NB4 (cell line): ENCODE results near the gene CYFIP2.
"Not testable (repeated sequence)": the region's sequence is repeated elsewhere in the genome, so short reads cannot be mapped to it uniquely, and the experiment has no call there.

Experiments
- DNase-seq: peaks from one replicate; pipeline ENCODE4 v3.0.0; 2010; ENCODE audit warnings: low read depth
- H3K4me3 ChIP-seq: one replicate; pipeline ENCODE4 v1.5.1; 2011; ENCODE audit warnings: mild to moderate bottlenecking, low read depth, low read length, moderate library complexity
- MYC ChIP-seq: IDR thresholded peaks from 2 replicates; pipeline ENCODE4 v1.6.1; 2011; ENCODE audit warnings: low read depth, low read length
- POLR2A ChIP-seq: IDR thresholded peaks from 2 replicates; pipeline ENCODE4 v1.6.1; 2011; ENCODE audit warnings: mild to moderate bottlenecking; ENCODE audit not compliant: insufficient read length; ENCODE audit errors: extremely low read depth
- TF ChIP-seq, protein P1 (sequence below): IDR thresholded peaks from one replicate; pipeline ENCODE4 v1.5.1; 2012; ENCODE audit warnings: low read depth, low read length
- TF ChIP-seq, protein P2 (sequence below): IDR thresholded peaks from 2 replicates; pipeline ENCODE4 v1.6.1; 2011; ENCODE audit warnings: low read depth, low read length

The CYFIP2 gene

DNA sequence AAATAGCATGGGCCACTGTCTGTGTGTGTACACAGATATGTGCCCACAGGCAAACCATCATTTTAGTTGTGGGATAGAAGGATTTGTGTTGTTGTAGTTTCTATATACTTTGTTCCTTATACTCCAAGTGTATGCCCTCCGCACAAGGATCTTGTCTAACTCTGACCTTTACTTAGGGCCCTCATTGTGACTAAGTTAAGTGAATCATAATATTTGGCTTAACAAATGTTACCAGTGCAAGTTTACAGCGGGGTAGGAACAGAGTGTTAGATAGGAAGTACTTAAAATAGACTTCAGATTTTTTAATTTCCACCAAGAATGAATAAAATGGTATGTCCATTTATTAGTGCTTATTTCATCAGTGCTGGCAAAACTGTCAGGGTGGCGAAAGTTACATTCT, 29.5 kb upstream of the CYFIP2 start:
- no peak for DNase-seq
- H3K4me3 ChIP-seq: no peak overlapping the region
- TF ChIP-seq POLR2A (no peak), MYC (no peak)
- TF ChIP-seq, protein P1, sequence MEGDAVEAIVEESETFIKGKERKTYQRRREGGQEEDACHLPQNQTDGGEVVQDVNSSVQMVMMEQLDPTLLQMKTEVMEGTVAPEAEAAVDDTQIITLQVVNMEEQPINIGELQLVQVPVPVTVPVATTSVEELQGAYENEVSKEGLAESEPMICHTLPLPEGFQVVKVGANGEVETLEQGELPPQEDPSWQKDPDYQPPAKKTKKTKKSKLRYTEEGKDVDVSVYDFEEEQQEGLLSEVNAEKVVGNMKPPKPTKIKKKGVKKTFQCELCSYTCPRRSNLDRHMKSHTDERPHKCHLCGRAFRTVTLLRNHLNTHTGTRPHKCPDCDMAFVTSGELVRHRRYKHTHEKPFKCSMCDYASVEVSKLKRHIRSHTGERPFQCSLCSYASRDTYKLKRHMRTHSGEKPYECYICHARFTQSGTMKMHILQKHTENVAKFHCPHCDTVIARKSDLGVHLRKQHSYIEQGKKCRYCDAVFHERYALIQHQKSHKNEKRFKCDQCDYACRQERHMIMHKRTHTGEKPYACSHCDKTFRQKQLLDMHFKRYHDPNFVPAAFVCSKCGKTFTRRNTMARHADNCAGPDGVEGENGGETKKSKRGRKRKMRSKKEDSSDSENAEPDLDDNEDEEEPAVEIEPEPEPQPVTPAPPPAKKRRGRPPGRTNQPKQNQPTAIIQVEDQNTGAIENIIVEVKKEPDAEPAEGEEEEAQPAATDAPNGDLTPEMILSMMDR: no peak

DNA sequence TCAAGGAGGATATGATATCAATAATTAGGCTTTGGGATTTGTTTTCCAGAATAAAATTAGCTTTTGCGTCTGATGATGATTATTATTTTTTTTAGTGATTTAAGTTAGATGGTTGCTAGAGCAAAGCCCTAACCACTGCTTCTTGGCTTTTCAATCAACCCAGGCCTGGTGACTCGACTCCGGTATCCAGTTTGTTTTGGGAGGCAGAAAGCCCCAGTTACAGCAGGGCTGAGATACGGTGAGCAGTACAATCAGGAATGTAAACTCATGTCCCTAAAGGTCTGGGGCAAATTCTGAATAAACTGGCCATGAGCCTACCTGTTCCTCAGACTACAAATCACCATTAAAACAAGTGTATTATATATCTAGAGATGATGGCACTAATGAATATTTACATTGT, 24.4 kb upstream of the CYFIP2 start:
- no peak overlapping the region for H3K4me3 ChIP-seq
- TF ChIP-seq MYC: no peak
- TF ChIP-seq POLR2A: no peak
- TF ChIP-seq, protein P1: no peak
- TF ChIP-seq, protein P2, sequence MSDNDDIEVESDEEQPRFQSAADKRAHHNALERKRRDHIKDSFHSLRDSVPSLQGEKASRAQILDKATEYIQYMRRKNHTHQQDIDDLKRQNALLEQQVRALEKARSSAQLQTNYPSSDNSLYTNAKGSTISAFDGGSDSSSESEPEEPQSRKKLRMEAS: no peak
- DNase-seq: no peak

DNA sequence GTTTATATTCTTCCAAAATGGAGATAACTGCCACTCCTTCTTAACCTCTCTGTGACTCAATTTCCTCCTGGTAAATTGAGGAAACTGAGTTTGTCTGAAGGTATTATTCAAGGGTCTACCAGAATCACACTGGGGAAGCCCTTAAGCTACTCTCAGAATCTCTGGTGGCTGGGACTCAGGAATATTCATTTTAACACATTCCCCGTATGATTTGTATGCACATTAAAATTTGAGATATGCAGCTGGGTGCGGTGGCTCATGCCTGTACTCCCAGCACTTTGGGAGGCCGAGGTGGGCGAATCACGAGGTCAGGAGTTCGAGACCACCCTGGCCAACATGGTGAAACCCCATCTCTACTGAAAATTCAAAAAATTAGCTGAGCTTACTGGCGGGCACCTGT, 21.2 kb upstream of the CYFIP2 start:
- not testable (repeated sequence) for H3K4me3 ChIP-seq, DNase-seq

DNA sequence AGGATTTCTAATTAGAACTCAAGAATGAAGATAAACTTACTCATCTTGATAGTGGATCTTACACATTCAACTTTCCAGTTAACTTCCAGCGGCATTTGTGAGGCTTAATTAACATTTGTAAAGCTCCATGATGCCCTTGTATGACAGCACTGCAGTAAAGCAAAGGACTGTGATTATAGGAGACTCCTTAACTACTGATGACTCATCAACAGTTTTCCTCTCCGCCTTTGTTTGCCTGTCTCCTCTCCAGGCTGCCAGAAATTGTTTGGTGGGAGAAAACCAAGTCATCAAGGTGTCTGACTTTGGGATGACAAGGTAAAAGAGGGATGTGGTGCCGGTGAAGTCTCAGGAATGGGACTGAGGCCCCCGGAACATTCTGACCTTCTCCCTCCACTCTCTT, 20.4 kb upstream of the CYFIP2 start:
- no peak for DNase-seq
- no peak overlapping the region for H3K4me3 ChIP-seq
- TF ChIP-seq, protein P1: no peak
- TF ChIP-seq, protein P2: no peak
- TF ChIP-seq POLR2A (no peak), MYC (no peak)

DNA sequence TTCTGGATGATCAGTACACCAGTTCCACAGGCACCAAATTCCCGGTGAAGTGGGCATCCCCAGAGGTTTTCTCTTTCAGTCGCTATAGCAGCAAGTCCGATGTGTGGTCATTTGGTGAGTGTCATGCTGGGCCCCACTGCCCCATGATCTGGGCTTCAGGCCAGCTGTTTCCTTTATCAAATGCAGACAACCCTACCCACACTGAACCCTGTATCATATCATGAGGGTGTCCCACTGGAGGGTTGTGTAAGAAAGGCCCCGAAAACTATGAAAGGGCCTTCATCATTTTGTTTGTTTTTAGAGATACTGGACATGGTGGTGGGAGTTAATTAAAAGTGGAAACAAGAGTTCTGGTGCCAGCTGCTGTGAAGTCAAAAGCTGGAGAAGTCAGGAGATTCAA, 20.0 kb upstream of the CYFIP2 start:
- DNase-seq: no peak
- TF ChIP-seq MYC: no peak
- no peak overlapping the region for H3K4me3 ChIP-seq

DNA sequence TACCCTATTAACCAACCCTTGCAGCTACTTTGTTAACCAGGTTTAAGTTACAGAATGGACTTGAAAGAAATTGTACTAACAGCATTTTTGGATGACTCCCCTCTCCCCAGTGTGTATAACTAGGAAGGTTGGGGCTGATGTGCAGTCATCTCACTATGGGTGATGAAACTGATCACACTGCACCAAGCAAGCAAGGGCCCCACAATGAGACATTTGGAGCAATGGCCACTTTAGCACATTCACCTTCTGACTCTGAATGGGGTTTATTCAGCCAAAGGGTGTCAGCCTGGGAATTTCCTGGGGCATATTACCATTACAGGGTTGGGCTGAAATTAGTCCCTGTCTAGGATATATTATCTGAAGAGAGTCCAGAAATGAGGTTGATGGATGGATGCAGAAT, 18.7 kb upstream of the CYFIP2 start:
- no peak for DNase-seq
- no peak overlapping the region for H3K4me3 ChIP-seq
- no peak for TF ChIP-seq POLR2A
- TF ChIP-seq, protein P1: no peak
- no peak for TF ChIP-seq MYC
- TF ChIP-seq, protein P2: no peak

DNA sequence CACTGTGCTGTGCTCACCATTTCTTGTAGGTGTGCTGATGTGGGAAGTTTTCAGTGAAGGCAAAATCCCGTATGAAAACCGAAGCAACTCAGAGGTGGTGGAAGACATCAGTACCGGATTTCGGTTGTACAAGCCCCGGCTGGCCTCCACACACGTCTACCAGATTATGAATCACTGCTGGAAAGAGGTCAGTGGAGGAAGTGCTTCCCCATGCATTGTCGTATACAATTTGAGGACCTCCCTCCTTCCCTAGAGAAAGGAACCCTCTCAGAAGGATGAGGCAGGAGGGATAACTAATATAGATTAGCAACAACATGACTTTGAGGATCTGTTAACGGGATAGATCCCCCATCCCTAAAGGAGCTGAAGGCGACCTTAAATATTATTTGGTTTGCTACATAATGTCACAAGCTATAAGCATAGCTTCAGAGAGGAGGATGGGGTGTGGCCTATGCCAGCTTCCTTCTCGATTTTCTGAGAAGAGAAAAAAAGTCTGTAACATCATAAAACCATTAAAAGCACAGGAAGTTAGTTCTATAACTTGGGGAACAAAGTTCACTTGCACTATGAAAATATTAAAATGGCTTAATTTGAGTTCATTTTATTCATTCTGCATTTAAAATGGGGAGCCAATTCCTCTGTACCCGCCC, 17.0 kb upstream of the CYFIP2 start:
- TF ChIP-seq, protein P2: no peak
- no peak for TF ChIP-seq POLR2A
- TF ChIP-seq, protein P1: no peak
- TF ChIP-seq MYC: no peak
- DNase-seq: no peak
- no peak overlapping the region for H3K4me3 ChIP-seq
